Regular cardiac myocyte (primary cell): ENCODE results near the gene TASOR. TPM values are rescaled to one million over a fixed set of nuclear protein-coding genes. Genes with fewer than 3 reads are reported as not detected.

Source experiments
- total RNA-seq: library from RNA; depleted of rRNA; stranded (reverse); fragments of >200 nt; gene quantifications from 2 replicates; pipeline ENCODE4 v1.2.3, GENCODE V29; 2014

The TASOR gene, protein sequence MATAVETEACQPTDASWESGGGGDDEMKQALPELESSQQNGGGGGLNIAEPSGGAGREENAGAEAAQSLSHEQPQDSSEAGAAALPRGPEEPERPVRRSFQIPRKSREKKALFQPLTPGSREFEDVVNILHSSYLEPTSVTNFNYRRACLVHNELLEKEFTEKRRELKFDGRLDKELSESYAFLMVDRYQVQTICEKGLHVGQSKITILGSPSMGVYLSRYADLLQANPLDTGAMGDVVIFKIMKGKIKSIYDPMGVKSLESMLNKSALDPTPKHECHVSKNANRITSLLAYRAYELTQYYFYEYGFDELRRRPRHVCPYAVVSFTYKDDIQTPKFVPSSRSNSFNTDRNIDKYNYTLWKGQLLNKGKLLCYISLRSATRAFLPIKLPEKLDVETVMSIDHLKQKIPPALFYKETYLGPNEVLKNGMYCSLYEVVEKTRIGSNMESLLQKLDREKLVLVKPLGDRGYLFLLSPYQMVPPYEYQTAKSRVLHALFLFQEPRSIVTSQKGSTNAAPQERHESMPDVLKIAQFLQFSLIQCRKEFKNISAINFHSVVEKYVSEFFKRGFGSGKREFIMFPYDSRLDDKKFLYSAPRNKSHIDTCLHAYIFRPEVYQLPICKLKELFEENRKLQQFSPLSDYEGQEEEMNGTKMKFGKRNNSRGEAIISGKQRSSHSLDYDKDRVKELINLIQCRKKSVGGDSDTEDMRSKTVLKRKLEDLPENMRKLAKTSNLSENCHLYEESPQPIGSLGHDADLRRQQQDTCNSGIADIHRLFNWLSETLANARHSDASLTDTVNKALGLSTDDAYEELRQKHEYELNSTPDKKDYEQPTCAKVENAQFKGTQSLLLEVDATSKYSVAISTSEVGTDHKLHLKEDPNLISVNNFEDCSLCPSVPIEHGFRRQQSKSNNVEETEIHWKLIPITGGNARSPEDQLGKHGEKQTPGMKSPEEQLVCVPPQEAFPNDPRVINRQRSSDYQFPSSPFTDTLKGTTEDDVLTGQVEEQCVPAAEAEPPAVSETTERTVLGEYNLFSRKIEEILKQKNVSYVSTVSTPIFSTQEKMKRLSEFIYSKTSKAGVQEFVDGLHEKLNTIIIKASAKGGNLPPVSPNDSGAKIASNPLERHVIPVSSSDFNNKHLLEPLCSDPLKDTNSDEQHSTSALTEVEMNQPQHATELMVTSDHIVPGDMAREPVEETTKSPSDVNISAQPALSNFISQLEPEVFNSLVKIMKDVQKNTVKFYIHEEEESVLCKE (N-terminal part only)
- total RNA-seq = 76.3 and 84.3 TPM in 2 replicates

DNA sequence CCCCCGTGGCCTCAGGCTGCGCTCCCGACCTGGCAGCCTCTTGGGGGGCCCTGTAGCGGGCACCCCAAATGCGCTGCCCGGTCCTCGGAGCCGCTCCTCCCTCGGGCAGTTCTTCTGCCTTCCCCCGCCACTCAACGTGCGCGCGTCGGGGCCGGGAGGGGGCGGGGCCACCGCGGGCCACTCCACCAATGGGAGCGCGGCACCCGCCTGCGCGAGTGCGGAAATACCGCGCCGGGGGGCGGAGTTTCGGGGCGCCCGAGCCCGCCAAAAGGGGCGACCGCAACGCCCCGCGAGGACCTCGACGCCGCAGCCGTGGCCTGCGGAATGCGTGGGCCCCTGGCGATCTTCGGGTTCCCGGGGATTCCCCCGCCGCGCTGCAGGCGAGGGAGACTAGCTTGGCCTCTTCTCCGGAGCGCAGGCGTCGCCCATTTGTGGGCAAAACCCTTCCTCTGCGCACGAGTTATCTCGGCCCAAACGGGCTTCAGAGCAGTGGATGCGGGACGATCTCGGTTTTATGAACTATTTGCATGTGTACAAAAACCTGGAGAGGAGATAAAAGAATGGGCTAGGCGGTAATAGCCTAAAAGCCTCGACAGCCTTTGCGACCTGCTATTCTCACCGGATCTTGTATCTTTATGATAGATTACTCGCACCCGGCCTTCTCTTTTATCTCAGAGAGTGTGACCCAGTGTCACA lies at the start of gene TASOR:
TASOR (minus strand) TSS at position 144 of the 696 bp plus-strand sequence. CDS start 259 bp downstream, outside the sequence.

Other genes with a start within 250 kb of the TASOR start
- gene ERC2, start 214.8 kb downstream of the TASOR start, total RNA-seq = under 0.01 TPM in 1 of 2 replicates, not detected in the other
- 15.9 and 22.8 TPM in 2 replicates for gene CCDC66, start 126.1 kb downstream of the TASOR start, total RNA-seq
- gene ARHGEF3, start 118.7 kb upstream of the TASOR start, total RNA-seq = 14.4 and 18.6 TPM in 2 replicates